SK-N-SH treated with all-trans-retinoic acid at 6 μM for 48 hours (cell line): Measurements from ENCODE around the gene ZNF846.

Source experiments
- ARNTL ChIP-seq: fragments of 450-650 bp; formaldehyde crosslinking; IDR thresholded peaks from 2 replicates; pipeline ENCODE4 v1.5.0; 2020; ENCODE audit warnings: low read depth, mild to moderate bottlenecking, moderate library complexity, borderline replicate concordance
- ESRRG ChIP-seq: fragments of 250-450 bp; sonication (Bioruptor Pico); IDR thresholded peaks from 2 replicates; pipeline ENCODE4 v1.6.1; 2021; ENCODE audit warnings: mild to moderate bottlenecking
- ISL1 ChIP-seq: fragments of 250-450 bp; sonication (Bioruptor Pico); IDR thresholded peaks from 2 replicates; pipeline ENCODE4 v2.1.2; 2022; ENCODE audit warnings: mild to moderate bottlenecking, moderate library complexity
- PPARA ChIP-seq: fragments of 250-450 bp; sonication (Bioruptor Pico); IDR thresholded peaks from 2 replicates; pipeline ENCODE4 v1.5.0; 2020; ENCODE audit warnings: mild to moderate bottlenecking, borderline replicate concordance
- RARB ChIP-seq: fragments of 250-450 bp; sonication (Bioruptor Pico); IDR thresholded peaks from 2 replicates; pipeline ENCODE4 v1.8.0; 2021; ENCODE audit warnings: mild to moderate bottlenecking, moderate library complexity
- SNAI2 ChIP-seq: fragments of 250-450 bp; sonication (Bioruptor Pico); IDR thresholded peaks from 2 replicates; pipeline ENCODE4 v1.5.0; 2020; ENCODE audit warnings: mild to moderate bottlenecking, moderate library complexity
- TCF4 ChIP-seq: fragments of 250-450 bp; sonication (Bioruptor Pico); IDR thresholded peaks from 2 replicates; pipeline ENCODE4 v1.8.0; 2021; ENCODE audit warnings: mild to moderate bottlenecking, moderate library complexity, borderline replicate concordance
- TOX ChIP-seq: fragments of 250-450 bp; sonication (Bioruptor Pico); IDR thresholded peaks from 2 replicates; pipeline ENCODE4 v1.8.0; 2021; ENCODE audit warnings: mild to moderate bottlenecking, moderate library complexity, borderline replicate concordance
- ZFP3 ChIP-seq: fragments of 250-450 bp; sonication (Bioruptor Pico); IDR thresholded peaks from 2 replicates; pipeline ENCODE4 v1.5.0; 2020; ENCODE audit warnings: mild to moderate bottlenecking, moderate library complexity
- ZNF70 ChIP-seq: fragments of 450-650 bp; formaldehyde crosslinking; IDR thresholded peaks from 2 replicates; pipeline ENCODE4 v1.5.0; 2020; ENCODE audit warnings: mild to moderate bottlenecking, moderate library complexity
- TF ChIP-seq, protein P1 (sequence below): fragments of 250-450 bp; sonication (Bioruptor Pico); IDR thresholded peaks from 2 replicates; pipeline ENCODE4 v1.8.0; 2020; ENCODE audit warnings: mild to moderate bottlenecking, moderate library complexity, borderline replicate concordance
- TF ChIP-seq, protein P2 (sequence below): fragments of 250-450 bp; sonication (Bioruptor Pico); IDR thresholded peaks from 2 replicates; pipeline ENCODE4 v1.5.0; 2020; ENCODE audit warnings: mild to moderate bottlenecking, moderate library complexity

GRCh38 chr19:9792206-9793070 lies 23.9 kb upstream of the ZNF846 start:
- TF ChIP-seq, protein P1, sequence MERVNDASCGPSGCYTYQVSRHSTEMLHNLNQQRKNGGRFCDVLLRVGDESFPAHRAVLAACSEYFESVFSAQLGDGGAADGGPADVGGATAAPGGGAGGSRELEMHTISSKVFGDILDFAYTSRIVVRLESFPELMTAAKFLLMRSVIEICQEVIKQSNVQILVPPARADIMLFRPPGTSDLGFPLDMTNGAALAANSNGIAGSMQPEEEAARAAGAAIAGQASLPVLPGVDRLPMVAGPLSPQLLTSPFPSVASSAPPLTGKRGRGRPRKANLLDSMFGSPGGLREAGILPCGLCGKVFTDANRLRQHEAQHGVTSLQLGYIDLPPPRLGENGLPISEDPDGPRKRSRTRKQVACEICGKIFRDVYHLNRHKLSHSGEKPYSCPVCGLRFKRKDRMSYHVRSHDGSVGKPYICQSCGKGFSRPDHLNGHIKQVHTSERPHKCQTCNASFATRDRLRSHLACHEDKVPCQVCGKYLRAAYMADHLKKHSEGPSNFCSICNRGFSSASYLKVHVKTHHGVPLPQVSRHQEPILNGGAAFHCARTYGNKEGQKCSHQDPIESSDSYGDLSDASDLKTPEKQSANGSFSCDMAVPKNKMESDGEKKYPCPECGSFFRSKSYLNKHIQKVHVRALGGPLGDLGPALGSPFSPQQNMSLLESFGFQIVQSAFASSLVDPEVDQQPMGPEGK (CRISPR knock-in tag), result no peak
- no peak for TF ChIP-seq SNAI2 (CRISPR knock-in tag)
- TF ChIP-seq ZFP3 (CRISPR knock-in tag), result no peak
- no peak for TF ChIP-seq ZNF70 (CRISPR knock-in tag)
- no peak for TF ChIP-seq TOX (CRISPR knock-in tag)
- TF ChIP-seq RARB (CRISPR knock-in tag), result no peak
- no peak for TF ChIP-seq PPARA
- no peak for TF ChIP-seq ARNTL
- TF ChIP-seq ISL1, result no peak
- TF ChIP-seq, protein P2, sequence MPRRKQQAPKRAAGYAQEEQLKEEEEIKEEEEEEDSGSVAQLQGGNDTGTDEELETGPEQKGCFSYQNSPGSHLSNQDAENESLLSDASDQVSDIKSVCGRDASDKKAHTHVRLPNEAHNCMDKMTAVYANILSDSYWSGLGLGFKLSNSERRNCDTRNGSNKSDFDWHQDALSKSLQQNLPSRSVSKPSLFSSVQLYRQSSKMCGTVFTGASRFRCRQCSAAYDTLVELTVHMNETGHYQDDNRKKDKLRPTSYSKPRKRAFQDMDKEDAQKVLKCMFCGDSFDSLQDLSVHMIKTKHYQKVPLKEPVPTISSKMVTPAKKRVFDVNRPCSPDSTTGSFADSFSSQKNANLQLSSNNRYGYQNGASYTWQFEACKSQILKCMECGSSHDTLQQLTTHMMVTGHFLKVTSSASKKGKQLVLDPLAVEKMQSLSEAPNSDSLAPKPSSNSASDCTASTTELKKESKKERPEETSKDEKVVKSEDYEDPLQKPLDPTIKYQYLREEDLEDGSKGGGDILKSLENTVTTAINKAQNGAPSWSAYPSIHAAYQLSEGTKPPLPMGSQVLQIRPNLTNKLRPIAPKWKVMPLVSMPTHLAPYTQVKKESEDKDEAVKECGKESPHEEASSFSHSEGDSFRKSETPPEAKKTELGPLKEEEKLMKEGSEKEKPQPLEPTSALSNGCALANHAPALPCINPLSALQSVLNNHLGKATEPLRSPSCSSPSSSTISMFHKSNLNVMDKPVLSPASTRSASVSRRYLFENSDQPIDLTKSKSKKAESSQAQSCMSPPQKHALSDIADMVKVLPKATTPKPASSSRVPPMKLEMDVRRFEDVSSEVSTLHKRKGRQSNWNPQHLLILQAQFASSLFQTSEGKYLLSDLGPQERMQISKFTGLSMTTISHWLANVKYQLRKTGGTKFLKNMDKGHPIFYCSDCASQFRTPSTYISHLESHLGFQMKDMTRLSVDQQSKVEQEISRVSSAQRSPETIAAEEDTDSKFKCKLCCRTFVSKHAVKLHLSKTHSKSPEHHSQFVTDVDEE (CRISPR knock-in tag), result no peak
- TF ChIP-seq TCF4 (CRISPR knock-in tag), result no peak
- TF ChIP-seq ESRRG (CRISPR knock-in tag), result no peak
